IPS-NIHi7 (cell line): Measurements from ENCODE around the gene NHSL2.

Experiments
- DNase-seq: peaks from one replicate; pipeline ENCODE4 v3.0.0; 2012; ENCODE audit warnings: mixed read lengths; ENCODE audit errors: extremely low spot score

The NHSL2 gene

GRCh38 chrX:72107320-72107719 lies 196.7 kb downstream of the NHSL2 start:
- no peak for DNase-seq

GRCh38 chrX:72107841-72108595 lies 197.4 kb downstream of the NHSL2 start:
- no peak for DNase-seq

- no peak for DNase-seq
Observed at GRCh38 chrX:72108666-72109065, 198.0 kb downstream of the NHSL2 start.

- no peak for DNase-seq
Observed at GRCh38 chrX:72110051-72110875, 199.6 kb downstream of the NHSL2 start.

- DNase-seq: no peak
Observed at GRCh38 chrX:72110876-72111708, 200.4 kb downstream of the NHSL2 start.

- no peak for DNase-seq
Observed at GRCh38 chrX:72113461-72113860, 202.8 kb downstream of the NHSL2 start.

GRCh38 chrX:72114306-72114705 lies 203.7 kb downstream of the NHSL2 start:
- no peak for DNase-seq

GRCh38 chrX:72114807-72115206 lies 204.2 kb downstream of the NHSL2 start:
- DNase-seq: no peak

- DNase-seq: no peak
Observed at GRCh38 chrX:72115380-72115779, 204.7 kb downstream of the NHSL2 start.

GRCh38 chrX:72117636-72118210 lies 207.1 kb downstream of the NHSL2 start:
- no peak for DNase-seq

GRCh38 chrX:72120837-72121236 lies 210.2 kb downstream of the NHSL2 start:
- DNase-seq: no peak

- DNase-seq: no peak
Observed at GRCh38 chrX:72121383-72121782, 210.7 kb downstream of the NHSL2 start.

GRCh38 chrX:72122621-72123337 lies 212.1 kb downstream of the NHSL2 start:
- DNase-seq: no peak

GRCh38 chrX:72123471-72124185 lies 213.0 kb downstream of the NHSL2 start:
- DNase-seq: peak; percentile 67

- no peak for DNase-seq
Observed at GRCh38 chrX:72124540-72125201, 214.0 kb downstream of the NHSL2 start.

- DNase-seq: no peak
Observed at GRCh38 chrX:72125331-72126047, 214.8 kb downstream of the NHSL2 start.

GRCh38 chrX:72126048-72126415 lies 215.4 kb downstream of the NHSL2 start:
- DNase-seq: no peak

GRCh38 chrX:72126539-72127140 lies 216.0 kb downstream of the NHSL2 start:
- peak; percentile 65 for DNase-seq

GRCh38 chrX:72127332-72127731 lies 216.7 kb downstream of the NHSL2 start:
- no peak for DNase-seq
